ENCODE data around the gene TEX264. TPM values are rescaled to one million over a fixed set of nuclear protein-coding genes. Genes with fewer than 3 reads are reported as not detected.
A peak's percentile ranks its signal among the peaks of the same experiment; 100 is the strongest.
"Not testable (repeated sequence)": the region's sequence is repeated elsewhere in the genome, so short reads cannot be mapped to it uniquely, and the experiment has no call there.

The TEX264 gene
- total RNA-seq: 36.4 and 57.1 TPM in 2 replicates

- DNase-seq (ENCODE audit: low read depth in 2 of 2): peak; percentile 78 to 89
Measured at GRCh38 chr3:51670823-51671733, at the start of gene TEX264. Gene TEX264 (plus strand): TSS chr3:51671252. CDS start chr3:51674305, 3,053 bp downstream.

- peak in 1 of 2 donors; percentile 6 for DNase-seq (ENCODE audit: low read depth in 2 of 2)
Measured at GRCh38 chr3:51622413-51622812, 48.6 kb upstream of the TEX264 start.

GRCh38 chr3:51622868-51623267, 48.2 kb upstream of the TEX264 start:
- DNase-seq (ENCODE audit: low read depth in 2 of 2): peak in 1 of 2 donors; percentile 42

- no peak for DNase-seq (ENCODE audit: low read depth in 2 of 2)
Measured at GRCh38 chr3:51630513-51630912, 40.5 kb upstream of the TEX264 start.

- DNase-seq (ENCODE audit: low read depth in 2 of 2): no peak
Measured at GRCh38 chr3:51637144-51637940, 33.7 kb upstream of the TEX264 start.

- peak; percentile 83 to 84 for DNase-seq (ENCODE audit: low read depth in 2 of 2)
Measured at GRCh38 chr3:51637941-51638471, 33.0 kb upstream of the TEX264 start.

- peak; percentile 12 to 33 for DNase-seq (ENCODE audit: low read depth in 2 of 2)
Measured at GRCh38 chr3:51642462-51642861, 28.6 kb upstream of the TEX264 start.

GRCh38 chr3:51646091-51646490, 25.0 kb upstream of the TEX264 start:
- no peak for DNase-seq (ENCODE audit: low read depth in 2 of 2)

- not testable (repeated sequence) for DNase-seq (ENCODE audit: low read depth in 2 of 2)
Measured at GRCh38 chr3:51652103-51652502, 18.9 kb upstream of the TEX264 start.

GRCh38 chr3:51653409-51653808, 17.6 kb upstream of the TEX264 start:
- DNase-seq (ENCODE audit: low read depth in 2 of 2): not testable (repeated sequence)

- DNase-seq (ENCODE audit: low read depth in 2 of 2): no peak
Measured at GRCh38 chr3:51657234-51657633, 13.8 kb upstream of the TEX264 start.

GRCh38 chr3:51659942-51660341, 11.1 kb upstream of the TEX264 start:
- no peak for DNase-seq (ENCODE audit: low read depth in 2 of 2)

- no peak for DNase-seq (ENCODE audit: low read depth in 2 of 2)
Measured at GRCh38 chr3:51662456-51662855, 8.6 kb upstream of the TEX264 start.

GRCh38 chr3:51668756-51669155, 2.3 kb upstream of the TEX264 start:
- no peak for DNase-seq (ENCODE audit: low read depth in 2 of 2)

GRCh38 chr3:51669241-51670052, 1.6 kb upstream of the TEX264 start:
- peak; percentile 80 to 84 for DNase-seq (ENCODE audit: low read depth in 2 of 2)

- no peak for DNase-seq (ENCODE audit: low read depth in 2 of 2)
Measured at GRCh38 chr3:51670053-51670822, 814 bp upstream of the TEX264 start.

GRCh38 chr3:51671734-51672475, 853 bp downstream of the TEX264 start:
- peak; percentile 59 for DNase-seq (ENCODE audit: low read depth in 2 of 2)

GRCh38 chr3:51673181-51673801, 2.2 kb downstream of the TEX264 start:
- DNase-seq (ENCODE audit: low read depth in 2 of 2): no peak

Measured in lung microvascular endothelial cell (primary cell).